CD4-positive, alpha-beta T cell (primary cell): ENCODE results near the gene SLC12A5. TPM values are rescaled to one million over a fixed set of nuclear protein-coding genes. Genes with fewer than 3 reads are reported as not detected.
A peak's percentile ranks its signal among the peaks of the same experiment; 100 is the strongest.

Experiments used
- ATAC-seq: fragments of 200-7000 bp; cut with Tn5 transposase; one replicate; pipeline ENCODE4 v1.10.0; 2022; ENCODE audit warnings: mild to moderate bottlenecking; ENCODE audit not compliant: poor library complexity
- CTCF ChIA-PET: fragments of 350-600 bp; sonication (Branson Sonifier 250); formaldehyde crosslinking; loops from one replicate; lab custom pipeline; 2021; ENCODE audit warnings: antibody characterized with exemption, inconsistent platforms; lab: Charles Lee
- POLR2A ChIA-PET: fragments of 350-600 bp; sonication (Branson Sonifier 250); formaldehyde crosslinking; loops from one replicate; lab custom pipeline; 2021; ENCODE audit warnings: antibody characterized with exemption, inconsistent platforms; lab: Charles Lee
- DNase-seq, 14 experiments: peaks; one replicate each; pipeline ENCODE4 v3.0.0-alpha.2; 2013 to 2020; ENCODE audit warnings: mixed read lengths in 2 of 14
- H3K27ac ChIP-seq, 2 donors: one replicate each; pipeline versions ENCODE4 v1.5.1 to v1.7.0; 2013; ENCODE audit warnings: low read length in 2 of 2, low read depth in 1 of 2, mild to moderate bottlenecking in 1 of 2
- H3K27me3 ChIP-seq, 2 experiments: 1 replicate in 1 of 2; 2 replicates in 1 of 2; pipeline versions ENCODE4 v1.6.1 to v1.7.0; 2013; ENCODE audit warnings: low read length in 2 of 2, control low read depth in 1 of 2, mild to moderate bottlenecking in 1 of 2, moderate library complexity in 1 of 2; ENCODE audit not compliant: insufficient read depth in 2 of 2, control insufficient read depth in 1 of 2
- H3K36me3 ChIP-seq: one replicate; pipeline ENCODE4 v1.6.1; 2013; ENCODE audit warnings: low read length, control low read depth; ENCODE audit not compliant: insufficient read depth
- H3K4me1 ChIP-seq: one replicate; pipeline ENCODE4 v1.6.1; 2013; ENCODE audit warnings: low read length, control low read depth; ENCODE audit not compliant: insufficient read depth
- H3K4me3 ChIP-seq: one replicate; pipeline ENCODE4 v1.5.1; 2013; ENCODE audit warnings: mild to moderate bottlenecking, low read length, moderate library complexity
- H3K9me3 ChIP-seq, 2 experiments: 1 replicate in 1 of 2; 2 replicates in 1 of 2; pipeline versions ENCODE4 v1.6.1 to v1.7.0; 2013; ENCODE audit warnings: low read length in 2 of 2, mild to moderate bottlenecking in 2 of 2, control low read depth in 1 of 2, moderate library complexity in 1 of 2; ENCODE audit not compliant: control insufficient read depth in 1 of 2, insufficient read depth in 1 of 2
- H3K27ac Mint-ChIP-seq: one replicate; pipeline ENCODE4 v1.8.0; 2020; ENCODE audit warnings: mixed read lengths
- H3K27me3 Mint-ChIP-seq: one replicate; pipeline ENCODE4 v1.8.0; 2021; ENCODE audit warnings: mixed read lengths
- H3K36me3 Mint-ChIP-seq: one replicate; pipeline ENCODE4 v1.8.0; 2021; ENCODE audit warnings: low read depth, mixed read lengths
- H3K4me1 Mint-ChIP-seq: one replicate; pipeline ENCODE4 v1.8.0; 2021; ENCODE audit warnings: low read depth, mixed read lengths
- H3K4me3 Mint-ChIP-seq: one replicate; pipeline ENCODE4 v1.8.0; 2020; ENCODE audit warnings: mild to moderate bottlenecking, mixed read lengths
- H3K9me3 Mint-ChIP-seq: one replicate; pipeline ENCODE4 v1.8.0; 2020; ENCODE audit warnings: mixed read lengths
- CTCF ChIP-seq: fragments of 200-600 bp; IDR thresholded peaks from one replicate; pipeline ENCODE4 v1.8.0; 2022; ENCODE audit warnings: antibody characterized with exemption, mild to moderate bottlenecking
- intact Hi-C, 2 experiments: fragments of 100-400 bp; cut with DNase I in 1 of 2; cut with micrococcal nuclease in 1 of 2; formaldehyde crosslinking; loops; one replicate each; pipeline versions ENCODE4 v1.15.1 to v1.9.0; 2023 to 2025; cut with DNase I, micrococcal nuclease
- total RNA-seq, 174 experiments: library from RNA in 2 of 174; stranded (reverse) in 2 of 174; gene quantifications; one replicate each; pipeline ENCODE4 v1.2.3 and lab custom pipeline; 2021 to 2026

SLC12A5 gene
- total RNA-seq, 2 experiments from 2014 or later, result 1.3 to 2.4 TPM

GRCh38 chr20:45997187-45997586, 31.8 kb upstream of the SLC12A5 start:
- Histone ChIP-seq H3K27me3 (no peaks in the 10 kb centered on the region), H3K4me1 (peaks cover 65% of the 10 kb centered on the region), H3K36me3 (no peaks in the 10 kb centered on the region), H3K27ac (no peak overlapping the region), H3K9me3 (no peaks in the 10 kb centered on the region), H3K4me3 (no peak overlapping the region)
- intact Hi-C loops, result no loop called here
- peak overlapping the region; percentile 64 for H3K4me3 Mint-ChIP-seq
- ATAC-seq, result no peak
- ChIA-PET POLR2A (no interaction called here), CTCF (no interaction called here)
- H3K27ac Mint-ChIP-seq, result peak overlapping the region; percentile 29
- no peaks in the 10 kb centered on the region for H3K9me3 Mint-ChIP-seq
- H3K36me3 Mint-ChIP-seq, result no peaks in the 10 kb centered on the region
- peaks cover 68% of the 10 kb centered on the region for H3K4me1 Mint-ChIP-seq
- H3K27me3 Mint-ChIP-seq, result no peaks in the 10 kb centered on the region
- no peak for DNase-seq
- no peak for TF ChIP-seq CTCF

GRCh38 chr20:45998337-45998736, 30.7 kb upstream of the SLC12A5 start:
- peak overlapping the region; percentile 8 for H3K27ac Mint-ChIP-seq
- ChIA-PET POLR2A (no interaction called here), CTCF (interaction anchor here (4.3 kb wide), 1 partner anchor 15 kb away, joined by 13 read pairs; no protein-coding TSS in a partner anchor)
- H3K27me3 ChIP-seq, result no peaks in the 10 kb centered on the region
- no peaks in the 10 kb centered on the region for H3K9me3 Mint-ChIP-seq
- peaks cover 68% of the 10 kb centered on the region for H3K4me1 Mint-ChIP-seq
- ATAC-seq (peak; percentile 36), DNase-seq (peak in 2 of 14 experiments; percentile 64 to 74)
- peaks cover 66% of the 10 kb centered on the region for H3K4me1 ChIP-seq
- peak overlapping the region; percentile 43 for H3K4me3 Mint-ChIP-seq
- H3K36me3 Mint-ChIP-seq, result no peaks in the 10 kb centered on the region
- no peaks in the 10 kb centered on the region for H3K9me3 ChIP-seq
- no peak overlapping the region for H3K27ac ChIP-seq
- no peaks in the 10 kb centered on the region for H3K36me3 ChIP-seq
- no peaks in the 10 kb centered on the region for H3K27me3 Mint-ChIP-seq
- intact Hi-C loops, result no loop called here
- H3K4me3 ChIP-seq, result no peak overlapping the region
- TF ChIP-seq CTCF, result no peak

- ATAC-seq, result peak; percentile 84
- H3K27ac Mint-ChIP-seq, result peak overlapping the region; percentile 8
- no peaks in the 10 kb centered on the region for H3K36me3 Mint-ChIP-seq
- peak in 3 of 14 experiments; percentile 49 to 77 (median 73) for DNase-seq
- peak overlapping the region; percentile 43 for H3K4me3 Mint-ChIP-seq
- H3K27ac ChIP-seq, result no peak overlapping the region
- H3K4me1 Mint-ChIP-seq, result peaks cover 71% of the 10 kb centered on the region
- peaks cover 70% of the 10 kb centered on the region for H3K4me1 ChIP-seq
- no peaks in the 10 kb centered on the region for H3K9me3 ChIP-seq
- CTCF ChIA-PET, result interaction anchor here (4.0 to 4.3 kb wide), 2 partner anchors 12 to 15 kb away, joined by 13 to 20 read pairs; no protein-coding TSS in a partner anchor
- no peaks in the 10 kb centered on the region for H3K9me3 Mint-ChIP-seq
- POLR2A ChIA-PET, result interaction anchor here (1.0 to 2.3 kb wide), 2 partner anchors 11 to 27 kb away, joined by 5 to 8 read pairs; partner anchors contain the start of gene ZNF335
- H3K27me3 Mint-ChIP-seq, result no peaks in the 10 kb centered on the region
- H3K4me3 ChIP-seq, result no peak overlapping the region
- TF ChIP-seq CTCF, result no peak
- intact Hi-C loops, result no loop called here
- H3K36me3 ChIP-seq, result no peaks in the 10 kb centered on the region
- H3K27me3 ChIP-seq, result no peaks in the 10 kb centered on the region
These were observed 30.3 kb upstream of the SLC12A5 start for GRCh38 chr20:45998761-45999160.
